Lung microvascular endothelial cell (primary cell): ENCODE data around the gene TTLL9. TPM values are rescaled to one million over a fixed set of nuclear protein-coding genes. Genes with fewer than 3 reads are reported as not detected.
"Not testable (repeated sequence)": the region's sequence is repeated elsewhere in the genome, so short reads cannot be mapped to it uniquely, and the experiment has no call there.

Experiments
- DNase-seq, 2 donors: peaks; one replicate each; pipeline versions ENCODE4 v3.0.0 to v3.0.0-alpha.2; 2010; ENCODE audit warnings: low read depth in 2 of 2
- total RNA-seq: library from RNA; depleted of rRNA; stranded (reverse); fragments of >200 nt; gene quantifications from 2 replicates; pipeline ENCODE4 v1.2.1, GENCODE V29; 2014

The TTLL9 gene
- total RNA-seq, 1 donor from 2014 or later, result under 0.01 TPM

DNA sequence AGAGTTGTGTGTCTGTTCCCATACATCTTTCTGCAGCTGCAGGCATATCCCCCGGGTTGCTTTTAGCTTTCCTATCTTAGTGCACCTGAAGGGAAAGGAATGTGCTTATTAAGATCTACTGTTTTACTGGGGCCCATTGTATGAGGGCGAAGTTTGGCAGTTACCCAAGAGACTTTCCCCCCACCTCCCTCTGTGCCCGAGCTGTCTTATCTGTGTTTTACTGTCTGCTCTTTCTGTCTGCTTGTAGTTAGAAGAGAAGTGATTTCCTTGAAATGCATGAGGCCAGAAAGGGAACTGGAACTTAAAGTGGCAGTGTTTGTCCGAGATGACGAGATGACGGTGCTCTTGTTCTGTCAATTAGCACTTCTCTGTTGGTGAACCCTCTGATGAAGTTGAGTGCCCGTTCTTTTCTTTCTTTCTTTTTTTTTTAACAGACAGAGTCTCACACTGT lies 47.6 kb downstream of the TTLL9 start:
- not testable (repeated sequence) for DNase-seq

DNA sequence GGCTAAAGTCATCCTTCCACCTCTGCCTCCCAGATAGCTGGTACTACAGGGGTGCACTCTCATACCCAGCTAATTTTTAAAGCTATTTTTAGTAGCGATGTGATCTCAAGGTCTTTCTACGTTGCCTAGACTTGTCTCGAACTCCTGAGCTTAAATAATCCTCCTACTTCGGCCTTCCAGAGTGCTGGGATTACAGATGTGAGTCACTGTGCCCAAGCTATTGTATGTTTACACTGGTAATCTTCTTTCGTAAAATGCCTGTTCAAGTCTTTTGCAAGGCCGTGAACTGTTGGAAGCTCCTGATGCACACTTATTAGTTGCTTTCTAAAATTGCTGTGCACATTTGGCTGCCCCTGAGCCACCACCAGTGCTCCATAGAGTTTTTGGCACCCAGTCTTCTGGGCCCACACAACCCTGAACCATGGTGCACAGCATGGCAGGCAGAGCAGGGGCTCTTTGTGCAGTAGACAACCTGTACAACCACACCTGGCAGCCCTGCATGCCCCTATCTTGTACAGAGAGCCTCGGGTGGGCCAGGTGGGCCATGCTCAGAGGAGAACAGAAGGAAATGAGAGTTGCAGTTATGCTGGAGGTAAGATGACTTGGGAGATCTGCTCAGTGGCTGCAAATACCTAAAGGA lies 48.2 kb downstream of the TTLL9 start:
- no peak for DNase-seq

DNA sequence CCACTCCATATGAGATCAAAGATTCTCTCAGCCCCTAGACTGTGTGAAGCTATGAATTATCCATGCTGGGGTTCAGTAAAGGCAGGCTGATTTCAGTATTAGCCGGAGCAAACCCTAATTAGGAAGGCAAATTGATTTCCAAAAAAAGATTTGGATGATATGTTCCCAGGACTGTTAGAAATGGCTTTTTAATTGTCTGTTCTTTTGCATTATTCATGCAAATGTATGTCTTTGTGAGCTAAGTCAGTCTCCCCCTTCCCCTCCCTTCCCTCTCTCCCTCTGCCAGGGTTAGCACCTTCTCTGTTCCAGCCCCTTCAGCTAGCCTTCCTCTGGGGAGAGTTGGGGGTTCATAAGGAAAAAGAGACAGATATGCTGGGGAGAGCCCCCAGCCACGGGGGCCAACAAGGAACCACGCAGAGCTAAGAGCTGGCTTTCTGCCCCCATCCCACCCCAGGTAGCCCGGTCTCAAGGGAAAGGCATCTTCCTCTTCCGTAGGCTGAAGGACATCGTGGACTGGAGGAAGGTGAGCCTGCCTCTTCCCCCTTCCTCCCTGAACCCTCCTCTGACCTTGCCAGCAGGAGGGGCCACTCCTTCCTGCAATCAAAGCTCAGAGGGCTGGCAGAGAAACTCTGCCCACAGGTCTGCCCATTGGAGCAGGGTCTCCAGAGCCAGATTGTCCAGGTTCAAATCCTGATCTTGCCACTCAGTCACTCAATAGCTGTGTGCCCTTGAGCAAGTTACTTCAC lies 49.1 kb downstream of the TTLL9 start:
- DNase-seq, result no peak

DNA sequence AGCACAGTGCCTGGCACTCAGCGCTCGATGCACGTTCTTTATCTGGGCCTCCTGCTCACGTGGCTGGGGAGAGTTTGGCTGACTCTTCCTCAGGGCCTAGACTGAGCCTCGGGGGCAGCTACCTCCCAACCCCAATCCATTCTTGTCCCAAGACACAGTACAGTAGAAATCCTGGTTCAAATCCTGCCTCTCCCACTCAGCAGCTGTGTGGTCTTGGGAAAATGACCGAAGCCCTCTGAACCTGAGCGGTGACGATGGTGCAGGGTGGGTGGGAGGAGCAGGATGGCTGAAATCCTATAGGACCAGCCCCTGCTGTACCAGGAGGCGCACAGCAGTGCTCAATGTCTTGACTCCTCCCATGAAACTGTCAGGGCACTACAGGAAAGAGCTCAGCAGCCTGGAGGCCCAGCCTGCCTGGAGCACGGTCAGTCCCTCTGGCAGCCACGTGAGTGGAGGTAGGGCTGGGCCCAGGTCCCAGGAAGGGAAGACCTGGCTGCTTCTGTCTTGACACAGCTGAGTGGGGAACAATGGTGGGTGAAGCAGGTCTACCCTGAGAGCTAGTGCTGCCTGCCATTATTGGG lies 49.9 kb downstream of the TTLL9 start:
- no peak for DNase-seq

DNA sequence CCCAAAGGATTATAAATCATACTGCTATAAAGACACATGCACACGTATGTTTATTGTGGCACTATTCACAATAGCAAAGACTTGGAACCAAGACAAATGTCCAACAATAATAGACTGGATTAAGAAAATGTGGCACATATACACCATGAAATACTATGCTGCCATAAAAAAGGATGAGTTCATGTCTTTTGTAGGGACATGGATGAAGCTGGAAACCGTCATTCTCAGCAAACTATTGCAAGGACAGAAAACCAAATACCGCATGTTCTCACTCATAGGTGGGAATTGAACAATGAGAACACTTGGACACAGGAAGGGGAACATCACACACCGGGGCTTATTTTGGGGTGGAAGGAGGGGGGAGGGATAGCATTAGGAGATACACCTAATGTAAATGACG lies 51.0 kb downstream of the TTLL9 start:
- DNase-seq, result not testable (repeated sequence)

DNA sequence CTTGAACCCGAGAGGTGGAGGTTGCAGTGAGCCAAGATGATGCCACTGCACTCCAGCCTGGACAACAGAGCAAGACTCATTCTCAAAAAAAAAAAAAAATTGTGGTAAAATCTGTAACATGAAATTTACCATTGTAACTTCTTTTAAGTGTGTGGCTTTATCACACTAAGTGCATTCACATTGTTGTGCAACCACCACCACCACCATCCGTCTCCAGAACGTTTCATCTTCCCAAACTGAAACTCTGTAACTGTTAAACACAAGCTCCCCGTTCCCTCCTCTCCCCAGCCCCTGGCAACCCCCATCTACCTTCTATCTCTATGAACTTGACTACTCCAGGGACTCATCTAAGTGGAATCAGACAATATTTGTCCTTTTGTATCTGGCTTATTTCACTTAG lies 51.7 kb downstream of the TTLL9 start:
- DNase-seq, result no peak

DNA sequence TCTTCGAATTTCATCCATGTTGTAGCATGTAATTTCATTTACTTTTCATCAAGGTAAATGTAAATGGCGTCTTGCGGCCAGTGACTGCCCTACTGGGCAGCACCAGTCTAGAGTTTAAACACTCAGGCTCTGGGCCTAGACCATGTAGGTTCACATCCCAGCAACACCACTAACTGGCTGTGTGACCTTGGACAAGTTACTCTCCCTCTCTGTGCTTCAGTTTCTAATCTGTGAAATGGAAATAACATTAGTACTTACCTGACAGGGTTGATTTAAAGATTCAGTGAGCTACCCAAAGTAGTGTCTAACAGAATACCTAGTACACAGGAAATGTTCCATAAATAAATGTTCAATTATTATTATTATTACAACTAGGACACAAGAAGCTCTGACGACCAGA lies 52.2 kb downstream of the TTLL9 start:
- no peak for DNase-seq

DNA sequence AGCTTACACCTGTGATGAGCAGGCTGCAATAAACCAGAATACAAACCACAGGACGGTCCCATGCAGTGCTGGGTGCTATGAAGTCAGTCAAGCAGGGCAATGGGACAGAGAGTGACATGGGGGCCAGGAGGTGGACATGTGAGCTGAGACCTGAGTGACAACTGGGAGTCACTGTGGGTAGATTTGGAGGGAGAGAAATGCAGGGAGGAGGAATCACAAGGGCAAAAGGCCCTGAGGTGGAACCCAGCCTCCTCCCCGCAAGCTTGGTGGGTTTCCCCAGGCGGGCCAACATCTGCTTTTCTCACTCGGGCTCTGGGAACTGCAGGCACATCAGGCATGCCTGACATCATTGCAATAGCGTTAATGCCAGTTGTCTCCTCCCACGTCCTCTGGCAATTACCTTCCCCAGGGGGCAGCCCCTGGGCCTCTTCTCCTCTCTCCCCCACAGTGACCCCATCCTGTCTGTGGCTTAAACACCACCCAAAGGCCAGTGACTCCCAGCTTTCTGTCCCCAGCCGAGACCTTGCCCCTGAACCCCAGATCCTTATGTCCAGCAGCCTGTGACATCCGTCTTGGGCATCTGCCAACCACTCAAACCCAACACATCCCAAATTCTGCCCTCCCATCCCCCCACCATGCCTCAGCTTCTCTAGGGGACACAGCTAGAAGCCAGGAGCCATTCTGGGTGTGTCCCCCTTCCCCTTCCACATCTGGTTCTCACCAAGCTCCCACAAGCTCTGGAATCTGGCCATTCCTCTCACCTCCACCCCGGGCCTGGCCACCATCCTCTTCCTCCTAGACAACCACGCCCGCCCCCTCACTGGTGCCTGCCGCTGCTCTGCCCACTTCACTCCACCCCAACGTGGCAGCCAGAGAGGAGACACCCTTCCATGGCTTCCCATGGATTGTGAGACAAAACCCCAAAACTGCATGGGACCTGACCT lies 53.2 kb downstream of the TTLL9 start:
- no peak for DNase-seq

DNA sequence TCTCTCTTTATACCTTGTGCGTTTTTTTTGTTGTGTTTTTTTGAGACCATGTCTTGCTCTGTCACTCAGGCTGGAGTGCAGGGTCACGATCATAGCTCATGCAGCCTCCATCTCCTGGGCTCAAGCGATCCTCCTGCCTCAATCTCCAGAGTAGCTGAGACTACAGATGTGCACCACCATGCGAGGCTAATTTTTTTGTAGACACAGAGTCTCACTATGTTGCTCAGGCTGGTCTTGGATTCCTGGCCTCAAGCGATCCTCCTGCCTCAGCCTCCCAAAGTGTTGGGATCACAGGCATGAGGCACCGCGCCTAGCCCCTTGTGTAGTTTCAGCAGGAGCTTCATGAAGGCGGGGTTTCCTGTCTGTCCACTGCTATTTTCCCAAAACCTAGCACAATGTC lies 54.1 kb downstream of the TTLL9 start:
- DNase-seq, result no peak

DNA sequence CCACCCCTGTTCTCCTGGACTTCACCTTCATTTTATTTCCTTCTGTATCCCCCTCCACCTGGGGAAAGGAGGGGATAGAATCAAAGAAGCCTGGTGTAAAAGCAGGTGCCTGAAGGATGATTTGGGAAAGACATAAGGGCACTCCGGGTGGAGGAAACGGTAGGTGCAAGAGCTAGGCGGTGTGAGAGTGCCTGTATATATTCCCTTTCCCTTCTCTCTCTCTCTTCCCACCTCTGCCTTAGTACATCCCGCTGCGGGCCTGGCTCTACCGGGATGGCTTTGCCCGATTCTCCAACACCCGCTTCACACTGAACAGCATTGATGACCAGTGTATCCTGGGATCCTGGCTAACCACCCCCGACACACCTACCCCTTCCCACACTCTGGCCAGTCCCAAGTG lies 55.2 kb downstream of the TTLL9 start:
- no peak for DNase-seq

DNA sequence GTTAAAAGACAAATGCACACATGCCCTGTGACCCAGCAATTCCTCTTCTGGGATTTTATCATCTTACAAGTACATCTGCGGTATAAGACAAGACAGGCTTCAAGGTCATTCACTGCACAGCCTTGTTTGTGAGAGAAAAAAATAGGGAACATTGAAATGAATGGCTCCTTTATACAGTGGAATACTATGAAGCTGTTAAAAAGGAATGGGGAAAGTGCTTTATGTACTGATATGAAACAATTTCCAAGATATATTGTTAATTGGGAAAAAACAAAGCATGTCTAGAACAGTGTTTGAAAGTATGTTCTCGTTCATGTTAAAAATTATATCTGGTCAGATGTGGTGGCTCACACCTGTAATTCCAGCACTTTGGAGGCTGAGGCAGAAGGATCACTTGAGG lies 56.1 kb downstream of the TTLL9 start:
- DNase-seq, result no peak

DNA sequence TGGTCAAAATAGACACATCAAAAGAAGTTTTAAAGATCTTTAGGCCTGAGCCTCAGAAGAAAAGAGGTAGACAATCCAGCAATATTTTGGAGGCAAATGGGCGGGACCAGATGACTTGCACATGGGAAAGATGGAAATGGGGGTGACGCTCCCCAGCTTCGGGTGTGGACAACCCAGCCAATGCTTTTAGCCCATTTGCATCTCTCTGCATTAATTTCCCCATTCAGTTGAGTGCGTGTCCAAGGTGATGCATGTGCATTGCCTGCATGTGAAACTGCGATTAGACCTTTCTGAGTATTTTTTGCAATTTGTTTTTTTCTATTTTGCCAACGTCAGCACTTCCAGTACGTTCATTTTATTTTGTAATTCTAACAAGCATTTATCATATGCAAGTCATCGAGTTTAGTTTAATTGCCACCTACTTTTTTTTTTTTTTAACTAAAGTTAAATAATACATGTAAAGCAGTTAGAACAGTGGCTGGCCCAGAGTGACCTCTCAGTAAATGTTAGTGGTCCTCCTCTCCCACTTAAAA lies 57.3 kb downstream of the TTLL9 start:
- DNase-seq, result no peak

DNA sequence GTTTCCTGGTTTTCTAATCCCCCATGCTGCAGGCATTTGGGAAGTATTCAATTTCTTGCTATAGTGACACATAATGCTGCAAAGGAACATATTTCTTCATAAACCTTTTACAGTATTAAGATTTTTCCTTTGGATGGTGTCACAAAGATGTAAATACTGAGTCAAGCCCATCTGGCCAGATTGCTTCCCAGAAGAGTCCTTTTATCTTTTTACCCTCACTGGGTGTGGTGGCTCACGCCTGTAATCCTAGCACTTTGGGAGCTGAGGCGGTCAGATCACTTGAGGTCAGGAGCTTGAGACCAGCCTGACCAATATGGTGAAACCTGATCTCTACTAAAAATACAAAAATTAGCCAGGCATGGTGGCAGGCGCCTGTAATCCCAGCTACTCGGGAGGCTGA lies 59.2 kb downstream of the TTLL9 start:
- not testable (repeated sequence) for DNase-seq

DNA sequence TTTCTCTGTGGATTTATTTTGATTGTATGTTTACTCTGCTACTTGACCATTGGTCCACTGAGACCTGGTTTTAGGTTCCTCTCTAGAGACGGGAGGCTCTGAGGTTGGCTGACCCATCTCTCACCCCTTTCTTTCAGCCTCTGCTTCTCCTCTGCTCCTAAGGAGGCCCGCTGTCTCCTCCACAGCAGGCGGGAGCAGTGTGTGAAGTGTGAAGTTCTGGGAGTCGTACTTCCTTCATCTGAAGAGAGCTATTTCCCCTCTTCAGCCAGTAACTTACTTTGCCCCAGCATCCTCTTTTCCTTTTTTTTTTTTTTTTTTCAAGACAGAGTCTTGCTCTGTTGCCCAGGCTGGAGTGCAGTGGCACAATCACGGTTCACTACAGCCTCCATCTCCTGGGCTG lies 60.3 kb downstream of the TTLL9 start:
- no peak for DNase-seq

DNA sequence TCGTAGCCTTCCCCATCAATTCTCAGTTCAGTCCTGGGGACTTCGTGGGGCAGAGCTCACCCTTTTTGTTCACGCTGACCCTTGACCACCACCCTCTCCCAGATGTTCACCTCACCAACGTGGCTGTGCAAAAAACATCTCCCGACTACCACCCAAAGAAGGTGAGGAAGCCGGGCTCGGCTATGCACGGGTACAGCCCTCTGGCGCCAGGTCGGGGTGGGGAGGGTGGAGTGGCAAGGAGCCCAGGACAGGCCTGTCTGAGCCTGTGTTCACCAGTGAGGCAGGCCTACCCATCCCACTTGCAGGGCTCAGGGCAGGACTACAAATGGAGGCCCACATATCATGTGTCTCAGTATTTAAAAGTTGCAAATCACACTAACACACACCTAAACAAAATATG lies 63.3 kb downstream of the TTLL9 start:
- no peak for DNase-seq

DNA sequence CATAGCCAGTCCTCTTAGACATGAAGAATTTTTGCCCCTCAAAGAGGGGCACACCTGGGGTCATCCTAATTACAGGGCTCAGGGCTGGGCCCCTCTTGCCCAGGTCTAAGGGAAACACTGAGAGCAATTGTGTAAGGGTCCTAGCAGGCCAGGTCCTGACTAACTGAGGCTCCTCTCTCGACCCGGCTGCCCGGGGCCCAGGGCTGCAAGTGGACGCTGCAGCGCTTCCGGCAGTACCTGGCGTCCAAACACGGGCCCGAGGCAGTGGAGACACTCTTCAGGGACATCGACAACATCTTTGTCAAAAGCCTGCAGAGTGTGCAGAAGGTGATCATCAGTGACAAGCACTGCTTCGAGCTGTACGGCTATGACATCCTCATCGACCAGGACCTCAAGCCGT lies 64.1 kb downstream of the TTLL9 start:
- DNase-seq, result no peak

DNA sequence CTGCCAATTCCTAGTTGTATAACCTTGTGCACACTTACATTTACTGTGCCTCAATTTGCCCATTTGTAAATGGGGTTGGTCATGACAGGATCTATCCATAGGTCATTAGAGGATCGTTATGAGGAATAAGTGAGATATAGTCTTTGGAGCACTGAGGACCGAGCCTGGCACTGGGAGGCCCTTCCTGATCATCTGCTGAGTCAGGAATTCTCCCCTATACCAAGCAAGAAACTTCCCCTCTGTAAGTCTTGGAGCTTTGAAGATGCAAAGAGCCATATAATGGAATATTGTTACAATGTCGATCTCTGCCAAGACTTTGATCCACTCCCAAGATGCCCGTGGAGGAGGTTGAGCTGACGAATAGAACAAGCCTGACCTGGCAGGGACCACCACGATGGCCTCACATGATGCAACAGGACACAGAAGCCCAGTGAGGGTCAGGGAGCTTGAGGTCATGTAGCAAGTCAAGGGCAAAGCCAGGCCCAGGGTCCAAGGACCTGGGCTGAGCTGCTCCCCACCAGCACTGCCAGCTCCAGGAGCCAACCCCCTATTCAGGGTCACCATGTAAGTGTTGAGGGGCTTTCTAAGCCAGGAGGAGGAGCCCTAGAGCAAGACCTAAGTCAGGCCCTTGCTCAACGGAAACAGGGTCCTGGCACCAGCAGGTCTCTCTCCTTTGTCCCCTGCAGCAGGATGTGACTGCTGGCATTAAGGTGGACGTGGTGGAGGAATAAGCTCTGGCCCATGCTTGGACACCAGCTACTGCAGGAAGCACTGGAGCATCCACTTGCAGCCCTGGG lies 64.7 kb downstream of the TTLL9 start:
- DNase-seq, result peak; percentile 5 to 7

DNA sequence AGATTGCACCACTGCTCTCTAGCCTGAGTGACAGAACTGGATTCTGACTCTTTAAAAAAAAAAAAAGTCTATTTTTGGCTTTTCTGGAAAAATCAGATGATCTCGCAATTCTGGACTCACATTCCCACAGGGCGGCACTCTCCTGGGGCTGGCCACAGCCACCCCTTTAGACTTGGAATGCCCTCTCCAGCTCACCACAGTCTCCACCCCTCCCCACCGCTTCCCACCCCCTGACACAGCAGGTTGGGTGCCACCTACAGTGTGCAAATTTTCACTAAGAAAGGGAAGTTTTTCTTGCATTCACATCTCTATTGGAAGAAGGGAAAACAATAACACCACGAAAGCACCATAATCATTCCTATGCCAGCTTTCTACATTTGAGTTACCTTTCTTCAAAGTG lies 66.0 kb downstream of the TTLL9 start:
- no peak for DNase-seq

DNA sequence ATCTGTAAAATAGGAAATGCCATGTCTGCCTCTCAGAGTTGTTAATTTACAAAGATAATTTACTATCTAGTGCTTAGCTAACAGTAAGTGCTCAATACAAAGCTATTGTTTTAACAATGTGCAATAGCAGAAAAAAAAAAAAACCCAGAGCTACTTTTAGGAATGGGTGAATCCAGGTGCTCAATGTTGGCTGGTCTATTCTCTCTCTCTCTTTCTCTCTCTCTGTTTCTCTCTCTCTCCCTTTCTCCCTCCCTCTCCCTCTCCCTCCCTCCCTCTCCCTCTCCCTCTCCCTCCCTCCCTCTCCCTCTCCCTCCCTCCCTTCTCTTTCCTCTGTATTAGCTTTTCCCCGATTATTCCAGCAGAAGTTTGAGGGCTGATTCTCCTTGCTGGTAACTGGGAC lies 67.4 kb downstream of the TTLL9 start:
- DNase-seq, result no peak

DNA sequence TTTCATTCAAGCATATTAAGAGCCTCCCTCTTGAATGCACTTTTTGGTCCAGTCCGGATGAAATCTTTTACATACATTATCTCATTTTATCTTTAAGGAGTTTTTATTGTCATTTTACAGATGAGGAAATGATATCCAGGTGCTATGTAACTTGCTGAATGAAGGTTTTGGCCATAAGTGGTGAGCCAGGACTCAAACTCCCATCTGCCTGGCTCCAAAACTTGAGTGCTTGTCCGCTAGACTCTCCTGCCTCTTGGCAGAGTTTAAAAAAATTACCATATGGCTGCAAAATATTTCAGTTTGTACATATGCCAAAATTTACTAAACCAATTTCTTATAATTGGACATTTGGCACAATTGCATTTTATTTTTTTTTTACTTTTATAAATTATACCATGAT lies 69.2 kb downstream of the TTLL9 start:
- DNase-seq, result no peak

DNA sequence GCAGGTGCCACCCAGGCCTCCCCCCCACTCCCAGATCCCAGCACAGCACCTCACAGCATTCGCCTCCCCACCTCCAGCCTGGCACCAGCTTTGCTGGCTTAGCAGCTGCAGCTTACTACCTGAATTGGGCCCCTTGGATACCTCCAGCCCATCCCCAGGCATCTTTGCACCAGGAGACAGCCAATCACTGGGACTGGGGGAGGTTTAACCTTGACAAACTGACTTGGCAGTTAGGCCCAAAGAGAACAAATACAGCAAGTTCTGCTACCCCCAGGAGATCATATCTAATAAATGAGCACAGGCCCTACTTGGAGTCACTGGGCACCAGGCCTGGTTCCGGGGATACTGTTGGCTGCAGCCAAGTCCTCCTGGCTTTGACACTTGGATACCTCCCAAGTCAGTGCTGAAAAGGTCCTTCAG lies 72.6 kb downstream of the TTLL9 start:
- DNase-seq, result no peak
